ENCODE data around the gene MYDGF. TPM values are rescaled to one million over a fixed set of nuclear protein-coding genes. Genes with fewer than 3 reads are reported as not detected.

Gene MYDGF
- total and polyA plus RNA-seq, 2 of the 13 experiments (the other 11 are each of a cell fraction or from before 2014, with no cell fraction given): 116 to 198 TPM

- no peak for TF ChIP-seq ZBTB40 (IDR thresholded peaks at IDR 0.05)
- no peak for TF ChIP-seq ZBTB40 (CRISPR knock-in tag; IDR thresholded peaks at IDR 0.05)
- no peak for TF ChIP-seq RERE (CRISPR knock-in tag; IDR thresholded peaks at IDR 0.05; ENCODE audit: low read depth)
- TF ChIP-seq THAP9 (CRISPR knock-in tag; IDR thresholded peaks at IDR 0.05; ENCODE audit: borderline replicate concordance): no peak
- no peak for TF ChIP-seq POGZ (CRISPR knock-in tag; IDR thresholded peaks at IDR 0.05)
- TF ChIP-seq ZNF615 (CRISPR knock-in tag; IDR thresholded peaks at IDR 0.05; ENCODE audit: borderline replicate concordance): no peak
- TF ChIP-seq BRCA1 (CRISPR knock-in tag; IDR thresholded peaks at IDR 0.05): no peak
- no peak for TF ChIP-seq TGIF2 (CRISPR knock-in tag; IDR thresholded peaks at IDR 0.05)
- no peak for TF ChIP-seq ZNF260 (CRISPR knock-in tag; IDR thresholded peaks at IDR 0.05; ENCODE audit: borderline replicate concordance, low read depth)
- no peak for TF ChIP-seq ERF (CRISPR knock-in tag; IDR thresholded peaks at IDR 0.05)
- 0 out of 2 replicates have a peak, but pooled peaks have one; percentile 21 for TF ChIP-seq ZNF431 (CRISPR knock-in tag; IDR thresholded peaks at IDR 0.05; ENCODE audit: borderline replicate concordance, low read depth)
Observed at GRCh38 chr19:4622695-4623421, 47.3 kb downstream of the MYDGF start (continued).

All from HepG2 (cell line).